Ishikawa (cell line): ENCODE measurements around the gene EIPR1.

Source experiments
- CEBPB ChIP-seq: IDR thresholded peaks from 2 replicates; pipeline ENCODE4 v1.6.1; 2012
- CREB1 ChIP-seq: IDR thresholded peaks from 2 replicates; pipeline ENCODE4 v1.6.1; 2012; ENCODE audit warnings: low read depth
- EGR1 ChIP-seq: IDR thresholded peaks from 2 replicates; pipeline ENCODE4 v1.6.1; 2012
- EP300 ChIP-seq: IDR thresholded peaks from 2 replicates; pipeline ENCODE4 v1.6.1; 2012; ENCODE audit warnings: borderline replicate concordance
- FOXM1 ChIP-seq: IDR thresholded peaks from 2 replicates; pipeline ENCODE4 v1.6.1; 2012; ENCODE audit warnings: low read depth, borderline replicate concordance
- NFIC ChIP-seq: IDR thresholded peaks from 2 replicates; pipeline ENCODE4 v1.6.1; 2012
- RAD21 ChIP-seq: IDR thresholded peaks from 2 replicates; pipeline ENCODE4 v1.6.1; 2012; ENCODE audit warnings: low read depth
- TAF1 ChIP-seq: IDR thresholded peaks from 2 replicates; pipeline ENCODE4 v1.6.1; 2012; ENCODE audit warnings: low read depth, mild to moderate bottlenecking
- TCF12 ChIP-seq: IDR thresholded peaks from 2 replicates; pipeline ENCODE4 v1.6.1; 2012; ENCODE audit warnings: low read depth
- TEAD4 ChIP-seq: IDR thresholded peaks from 2 replicates; pipeline ENCODE4 v1.6.1; 2012
- YY1 ChIP-seq: IDR thresholded peaks from 2 replicates; pipeline ENCODE4 v1.6.1; 2012; ENCODE audit warnings: low read depth
- ZBTB7A ChIP-seq: IDR thresholded peaks from 2 replicates; pipeline ENCODE4 v1.6.1; 2012; ENCODE audit warnings: low read depth
- TF ChIP-seq, protein P1 (sequence below): IDR thresholded peaks from 2 replicates; pipeline ENCODE4 v1.6.1; 2012
- TF ChIP-seq, protein P2 (sequence below): IDR thresholded peaks from 2 replicates; pipeline ENCODE4 v1.6.1; 2012
- TF ChIP-seq, protein P3 (sequence below): IDR thresholded peaks from 2 replicates; pipeline ENCODE4 v1.6.1; 2012; ENCODE audit warnings: low read depth, mild to moderate bottlenecking

EIPR1 gene

DNA sequence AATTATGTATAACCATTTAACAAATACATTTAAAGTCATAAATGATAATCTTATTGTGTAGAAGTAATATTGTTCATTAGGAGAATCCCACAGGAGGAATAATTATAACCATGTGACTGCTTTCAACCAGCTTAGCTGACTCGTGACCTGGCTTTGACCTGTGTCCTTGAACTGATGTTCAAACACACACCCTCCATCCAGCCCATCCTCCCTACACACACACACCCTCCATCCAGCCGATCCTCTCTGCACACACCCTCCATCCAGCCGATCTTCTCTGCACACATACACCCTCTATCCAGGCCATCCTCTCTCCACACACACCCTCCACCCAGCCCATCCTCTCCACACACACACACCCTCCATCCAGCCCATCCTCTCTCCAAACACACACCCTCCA is 83.5 kb downstream of the EIPR1 start:
- no peak for TF ChIP-seq CEBPB
- TF ChIP-seq NFIC, result no peak
- TF ChIP-seq, protein P1, sequence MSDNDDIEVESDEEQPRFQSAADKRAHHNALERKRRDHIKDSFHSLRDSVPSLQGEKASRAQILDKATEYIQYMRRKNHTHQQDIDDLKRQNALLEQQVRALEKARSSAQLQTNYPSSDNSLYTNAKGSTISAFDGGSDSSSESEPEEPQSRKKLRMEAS, result no peak
- TF ChIP-seq FOXM1, result no peak
- no peak for TF ChIP-seq TEAD4
- TF ChIP-seq TAF1, result no peak
- TF ChIP-seq, protein P2, sequence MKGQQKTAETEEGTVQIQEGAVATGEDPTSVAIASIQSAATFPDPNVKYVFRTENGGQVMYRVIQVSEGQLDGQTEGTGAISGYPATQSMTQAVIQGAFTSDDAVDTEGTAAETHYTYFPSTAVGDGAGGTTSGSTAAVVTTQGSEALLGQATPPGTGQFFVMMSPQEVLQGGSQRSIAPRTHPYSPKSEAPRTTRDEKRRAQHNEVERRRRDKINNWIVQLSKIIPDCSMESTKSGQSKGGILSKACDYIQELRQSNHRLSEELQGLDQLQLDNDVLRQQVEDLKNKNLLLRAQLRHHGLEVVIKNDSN, result no peak
- TF ChIP-seq TCF12, result no peak
- no peak for TF ChIP-seq ZBTB7A
- no peak for TF ChIP-seq RAD21
- TF ChIP-seq CREB1, result no peak
- no peak for TF ChIP-seq YY1

DNA sequence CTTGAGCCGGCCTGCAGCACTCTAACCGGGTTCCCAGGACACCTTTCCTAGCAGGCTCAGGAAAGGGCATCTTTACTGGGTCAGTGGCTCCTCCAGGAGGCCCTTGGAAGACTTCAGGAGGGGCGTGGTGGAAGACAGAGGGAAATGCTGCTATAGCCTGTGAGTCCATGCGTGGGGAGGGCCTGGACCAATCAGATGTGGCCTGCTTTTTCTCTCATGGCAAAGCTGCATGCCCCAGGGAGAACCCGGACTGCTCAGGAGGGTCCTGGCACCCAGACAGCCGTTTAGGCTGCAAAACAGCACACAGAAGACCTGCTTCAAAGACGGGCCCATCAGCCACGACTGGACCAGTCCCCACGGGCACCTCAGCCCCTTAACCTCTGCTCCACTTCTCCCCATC is 84.4 kb downstream of the EIPR1 start:
- TF ChIP-seq, protein P1, result no peak
- no peak for TF ChIP-seq TCF12
- no peak for TF ChIP-seq NFIC
- no peak for TF ChIP-seq FOXM1
- no peak for TF ChIP-seq YY1
- TF ChIP-seq, protein P2, result no peak
- TF ChIP-seq, protein P3, sequence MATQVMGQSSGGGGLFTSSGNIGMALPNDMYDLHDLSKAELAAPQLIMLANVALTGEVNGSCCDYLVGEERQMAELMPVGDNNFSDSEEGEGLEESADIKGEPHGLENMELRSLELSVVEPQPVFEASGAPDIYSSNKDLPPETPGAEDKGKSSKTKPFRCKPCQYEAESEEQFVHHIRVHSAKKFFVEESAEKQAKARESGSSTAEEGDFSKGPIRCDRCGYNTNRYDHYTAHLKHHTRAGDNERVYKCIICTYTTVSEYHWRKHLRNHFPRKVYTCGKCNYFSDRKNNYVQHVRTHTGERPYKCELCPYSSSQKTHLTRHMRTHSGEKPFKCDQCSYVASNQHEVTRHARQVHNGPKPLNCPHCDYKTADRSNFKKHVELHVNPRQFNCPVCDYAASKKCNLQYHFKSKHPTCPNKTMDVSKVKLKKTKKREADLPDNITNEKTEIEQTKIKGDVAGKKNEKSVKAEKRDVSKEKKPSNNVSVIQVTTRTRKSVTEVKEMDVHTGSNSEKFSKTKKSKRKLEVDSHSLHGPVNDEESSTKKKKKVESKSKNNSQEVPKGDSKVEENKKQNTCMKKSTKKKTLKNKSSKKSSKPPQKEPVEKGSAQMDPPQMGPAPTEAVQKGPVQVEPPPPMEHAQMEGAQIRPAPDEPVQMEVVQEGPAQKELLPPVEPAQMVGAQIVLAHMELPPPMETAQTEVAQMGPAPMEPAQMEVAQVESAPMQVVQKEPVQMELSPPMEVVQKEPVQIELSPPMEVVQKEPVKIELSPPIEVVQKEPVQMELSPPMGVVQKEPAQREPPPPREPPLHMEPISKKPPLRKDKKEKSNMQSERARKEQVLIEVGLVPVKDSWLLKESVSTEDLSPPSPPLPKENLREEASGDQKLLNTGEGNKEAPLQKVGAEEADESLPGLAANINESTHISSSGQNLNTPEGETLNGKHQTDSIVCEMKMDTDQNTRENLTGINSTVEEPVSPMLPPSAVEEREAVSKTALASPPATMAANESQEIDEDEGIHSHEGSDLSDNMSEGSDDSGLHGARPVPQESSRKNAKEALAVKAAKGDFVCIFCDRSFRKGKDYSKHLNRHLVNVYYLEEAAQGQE, result no peak
- TF ChIP-seq ZBTB7A, result no peak
- TF ChIP-seq EP300, result no peak
- TF ChIP-seq RAD21, result no peak
- TF ChIP-seq CREB1, result no peak
- TF ChIP-seq CEBPB, result no peak
- no peak for TF ChIP-seq EGR1
- TF ChIP-seq TEAD4, result no peak
- TF ChIP-seq TAF1, result no peak

DNA sequence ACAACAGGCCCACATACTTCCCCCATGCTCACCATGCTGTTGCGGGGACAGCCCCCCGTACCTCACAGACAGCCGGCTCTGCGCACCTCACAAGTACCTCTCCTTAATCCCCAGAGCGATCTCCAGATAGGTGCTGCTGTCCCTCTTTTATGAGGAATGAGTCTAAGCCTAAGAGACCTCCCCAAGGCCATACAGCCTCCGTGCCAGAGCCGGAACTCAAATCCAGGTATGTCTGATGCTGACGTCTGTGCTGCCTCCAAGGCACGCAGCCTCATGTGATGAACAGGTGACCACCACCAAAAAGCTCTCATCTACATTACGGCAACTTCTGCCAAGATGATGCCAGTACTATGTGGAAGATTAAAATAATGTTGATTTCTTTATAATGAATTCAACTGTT is 85.2 kb downstream of the EIPR1 start:
- TF ChIP-seq TEAD4 (no peak), ZBTB7A (no peak), CREB1 (no peak), FOXM1 (no peak), TAF1 (no peak), EGR1 (no peak), EP300 (no peak), NFIC (no peak), TCF12 (no peak)
- TF ChIP-seq, protein P3, result no peak

DNA sequence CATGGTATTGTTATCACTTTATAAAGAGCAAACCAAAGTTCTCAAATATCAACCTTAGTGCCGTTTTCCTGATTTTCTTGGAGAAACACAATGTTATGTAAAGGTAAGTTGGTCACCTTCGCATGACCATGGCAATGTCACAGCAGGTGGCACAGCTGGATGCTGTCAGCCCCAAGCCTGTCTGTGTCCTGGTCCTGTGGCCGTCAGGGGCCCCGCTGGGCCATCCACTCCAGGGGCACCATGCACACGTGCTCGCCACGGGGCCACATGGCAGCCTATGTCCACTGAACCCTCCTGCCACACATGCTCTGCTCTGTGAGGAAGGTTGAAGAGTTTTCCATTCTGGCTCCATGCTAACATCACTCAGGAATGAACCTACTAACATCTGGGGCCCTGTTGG is 85.9 kb downstream of the EIPR1 start:
- TF ChIP-seq, protein P3, result no peak
- TF ChIP-seq RAD21 (no peak), TCF12 (no peak), CEBPB (no peak), EGR1 (no peak), TAF1 (no peak), TEAD4 (no peak), EP300 (no peak), ZBTB7A (no peak), NFIC (no peak), FOXM1 (no peak), CREB1 (no peak), YY1 (no peak)
- TF ChIP-seq, protein P2, result no peak
- TF ChIP-seq, protein P1, result no peak
